Stimulated activated CD8-positive, alpha-beta memory T cell treated with anti-CD3 and anti-CD28 coated beads, Interleukin-12 subunit alpha, Interleukin-12 subunit beta, amount 100 ng/mL, for 1 hour (primary cell): Measurements from ENCODE around the gene SNTG2.

Experiments
- DNase-seq: peaks from one replicate; pipeline ENCODE4 v3.0.0-alpha.2; 2020; ENCODE audit warnings: low read depth

Gene SNTG2

DNA sequence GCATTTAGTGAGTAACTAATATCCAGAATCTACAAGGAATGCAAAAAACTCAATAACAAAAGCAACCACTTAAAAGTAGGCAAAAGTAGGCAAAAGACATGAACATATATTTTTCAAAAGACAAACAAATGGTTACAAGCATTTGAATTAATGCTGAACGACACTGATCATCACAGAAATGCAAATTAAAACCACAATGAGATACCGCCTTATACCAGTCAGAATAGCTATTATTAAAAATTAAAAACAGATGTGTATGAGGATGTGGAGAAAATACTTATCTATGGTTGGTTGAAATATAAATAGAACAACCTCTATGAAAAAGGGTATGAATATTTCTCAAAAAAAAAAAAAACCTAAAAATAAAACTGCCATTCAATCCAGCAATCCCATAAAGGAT, 51.7 kb downstream of the SNTG2 start:
- no peak for DNase-seq

DNA sequence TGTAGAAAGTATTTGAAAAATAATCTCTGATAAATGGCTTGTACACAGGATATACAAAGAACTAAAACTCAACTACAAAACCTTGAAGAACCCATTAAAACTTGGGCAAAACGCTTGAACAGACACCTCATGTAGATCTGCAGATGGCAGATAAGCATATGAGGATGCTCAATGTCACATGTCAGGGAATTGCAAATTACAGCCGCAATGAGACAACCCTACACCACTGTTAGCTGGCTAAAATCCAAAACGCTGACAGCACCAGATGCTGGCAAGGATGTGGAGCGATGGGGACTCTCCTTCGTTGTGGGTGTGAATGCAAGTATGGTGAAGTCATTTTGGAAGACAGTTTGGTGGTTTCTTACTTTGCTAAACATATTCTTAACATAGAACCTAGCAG, 53.7 kb downstream of the SNTG2 start:
- DNase-seq = no peak

DNA sequence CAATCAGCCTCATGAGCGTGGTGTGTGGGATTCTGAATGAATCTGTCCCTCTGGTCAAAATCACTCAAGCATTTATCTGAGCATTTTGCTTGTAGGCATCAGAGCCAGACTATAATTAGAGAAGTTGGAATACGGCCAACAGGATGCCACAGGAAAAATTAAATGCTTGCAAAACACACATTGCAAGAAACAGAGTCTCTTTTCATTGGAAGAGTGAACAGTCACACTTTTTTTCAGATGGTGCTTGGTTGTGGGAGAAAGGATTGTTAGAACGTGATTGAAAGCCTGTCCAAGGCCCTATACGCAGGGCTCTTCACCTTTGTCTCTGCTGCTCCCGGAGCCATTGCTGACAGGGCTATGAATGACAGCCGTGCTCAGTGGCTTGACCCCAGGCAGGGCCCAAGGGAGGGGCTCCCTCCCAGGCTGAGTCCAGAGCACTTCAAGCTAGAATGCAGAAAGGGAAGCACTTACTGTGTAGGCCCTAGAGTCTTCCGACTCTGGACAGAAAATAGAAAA, 59.8 kb downstream of the SNTG2 start:
- DNase-seq = no peak

DNA sequence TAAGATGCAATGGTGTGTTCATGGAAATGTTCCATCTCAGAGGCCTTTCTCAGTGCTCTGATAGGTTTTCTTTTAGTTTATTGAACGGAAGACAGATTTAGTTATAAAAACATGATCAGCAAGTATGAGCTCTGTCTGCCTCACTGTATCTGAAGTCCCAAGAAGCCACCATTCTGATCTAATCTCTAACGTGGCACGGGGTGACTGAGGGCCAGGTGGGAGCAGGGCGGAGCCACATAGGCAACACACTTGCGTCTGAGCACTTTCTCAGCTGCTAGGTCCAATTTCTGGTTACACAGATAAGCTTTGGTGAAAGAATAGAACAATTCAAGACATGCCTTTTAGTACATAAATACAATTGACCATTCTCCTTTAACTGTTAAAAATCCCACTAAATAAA, 60.4 kb downstream of the SNTG2 start:
- no peak for DNase-seq

DNA sequence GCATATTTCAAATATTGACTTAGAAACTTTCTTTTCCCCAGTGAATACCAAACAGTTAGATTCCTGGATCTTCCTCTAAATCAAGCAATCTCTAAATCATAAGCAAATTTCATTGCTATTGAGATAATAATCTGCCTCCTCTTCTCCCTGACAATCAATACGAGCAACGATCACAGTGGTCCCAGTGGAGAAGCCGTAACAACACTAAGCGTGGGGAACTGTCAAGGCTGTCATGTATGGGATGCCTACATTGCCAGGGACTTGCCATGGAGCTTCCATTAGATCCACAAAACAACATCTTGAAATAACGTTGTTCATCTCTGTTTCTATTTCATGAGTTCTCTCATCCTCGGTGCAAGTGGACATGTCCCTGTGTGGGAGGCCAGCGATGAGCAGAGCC, 61.3 kb downstream of the SNTG2 start:
- DNase-seq = no peak

DNA sequence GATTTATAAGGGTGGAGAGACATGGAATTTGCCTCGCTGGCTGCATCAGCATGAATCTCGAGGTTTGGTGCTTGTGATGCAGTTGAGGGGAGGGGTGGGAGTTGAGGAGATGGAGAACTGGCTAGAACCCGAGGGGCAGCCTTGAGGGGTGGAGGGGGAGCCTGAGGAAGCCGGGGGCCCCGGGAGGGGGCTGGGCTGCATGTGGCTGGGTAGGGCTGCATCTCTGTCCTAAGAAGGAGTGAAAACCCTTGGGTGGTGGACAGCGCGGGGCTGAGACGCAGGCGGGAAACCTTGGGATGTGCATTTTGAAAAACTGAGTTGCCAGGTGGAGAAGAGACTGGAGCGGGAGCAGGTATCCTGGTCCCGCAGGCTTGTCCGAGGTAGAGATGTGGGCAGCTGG, 64.2 kb downstream of the SNTG2 start:
- no peak for DNase-seq

DNA sequence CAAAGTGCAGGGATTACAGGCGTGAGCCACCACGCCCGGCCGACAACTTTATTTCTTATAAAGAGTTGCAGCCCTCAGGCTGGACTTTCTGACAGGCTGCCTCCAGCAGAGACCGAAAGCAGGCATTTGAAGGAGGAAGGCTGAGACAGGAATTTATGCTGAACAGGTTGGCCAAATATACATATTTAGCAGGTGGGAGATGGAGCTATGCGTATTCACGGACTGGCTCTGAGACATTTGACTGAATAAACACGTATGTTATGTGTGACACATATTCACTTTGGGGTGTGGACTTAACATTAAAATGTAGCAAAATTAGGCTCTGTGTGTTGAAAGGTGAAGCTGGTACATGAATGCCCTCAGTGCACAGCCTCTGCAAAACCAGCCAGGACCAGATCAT, 65.9 kb downstream of the SNTG2 start:
- DNase-seq = no peak

DNA sequence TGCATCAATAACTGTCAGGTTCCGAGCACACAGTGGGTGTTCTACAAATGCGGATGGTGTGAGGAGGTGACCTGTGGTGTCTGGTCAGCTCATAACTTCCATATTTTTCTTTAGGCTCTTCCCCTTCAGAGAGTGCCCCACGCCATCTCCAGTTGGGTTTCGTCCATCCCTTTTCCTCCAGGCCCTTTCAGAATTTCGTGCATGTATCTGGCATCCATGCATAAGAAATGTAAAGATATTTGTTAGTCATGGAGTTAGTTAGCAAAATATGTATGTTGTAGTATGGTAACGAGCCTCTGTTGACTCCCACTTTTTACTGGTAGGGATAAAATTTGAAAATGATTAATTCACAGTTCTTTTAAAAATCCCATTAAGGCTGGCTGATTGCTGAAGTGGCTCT, 67.2 kb downstream of the SNTG2 start:
- DNase-seq = no peak

DNA sequence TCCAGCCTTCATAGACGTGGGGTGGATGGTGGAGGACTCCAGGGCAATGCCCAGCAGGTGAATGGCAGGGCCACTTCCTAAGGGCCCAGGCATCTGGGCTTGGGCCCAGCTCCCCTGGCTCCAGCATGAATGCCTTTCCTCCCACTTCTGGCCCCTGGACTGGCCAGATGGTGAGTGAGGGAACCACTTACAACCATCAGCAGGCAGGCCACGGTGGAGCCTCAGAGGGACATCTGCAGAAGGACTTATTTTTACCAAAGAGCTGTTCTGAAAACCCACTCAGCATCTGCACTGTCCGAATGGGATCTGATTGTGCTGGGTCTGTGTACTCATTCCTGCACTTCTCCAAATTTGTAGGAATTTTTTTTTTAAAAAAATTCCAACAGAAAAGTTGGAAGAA, 69.6 kb downstream of the SNTG2 start:
- DNase-seq = no peak

DNA sequence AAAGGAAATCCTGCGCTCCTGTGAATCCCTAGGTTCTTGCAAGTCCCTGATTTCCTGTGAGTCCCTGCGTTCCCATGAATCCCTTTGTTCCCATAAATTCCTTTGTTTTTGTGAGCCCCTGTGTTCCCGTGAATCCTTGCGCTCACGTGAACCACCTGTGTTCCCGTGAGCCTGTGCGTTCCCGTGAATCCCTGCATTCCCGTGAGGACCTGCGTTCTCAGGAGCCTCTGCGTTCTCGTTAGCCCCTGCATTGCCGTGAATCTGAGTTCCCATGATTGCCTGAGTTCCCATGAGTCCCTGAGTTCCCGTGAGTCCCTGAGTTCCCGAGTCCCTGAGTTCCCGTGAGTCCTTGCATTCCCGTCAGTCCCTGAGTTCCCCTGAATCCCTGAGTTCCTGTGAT, 71.5 kb downstream of the SNTG2 start:
- DNase-seq = no peak

DNA sequence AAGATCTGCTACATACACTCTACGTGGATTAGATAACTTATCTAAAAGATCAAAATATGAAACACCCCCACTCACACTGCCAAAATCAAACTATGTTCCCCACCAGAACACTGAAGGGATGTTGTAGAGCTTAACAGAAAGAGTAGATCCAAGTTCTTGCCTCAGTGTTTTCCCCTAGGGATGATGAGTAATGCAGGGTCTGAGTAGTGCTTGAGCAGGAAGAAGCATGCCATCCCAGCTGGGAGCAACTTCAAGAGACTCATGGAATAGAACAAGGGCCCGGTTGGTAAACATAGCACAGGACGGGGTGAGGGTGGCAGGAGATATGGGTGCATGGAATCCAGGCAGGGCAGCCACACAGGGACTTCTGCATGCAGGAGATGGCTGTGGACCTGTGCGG, 74.3 kb downstream of the SNTG2 start:
- no peak for DNase-seq

DNA sequence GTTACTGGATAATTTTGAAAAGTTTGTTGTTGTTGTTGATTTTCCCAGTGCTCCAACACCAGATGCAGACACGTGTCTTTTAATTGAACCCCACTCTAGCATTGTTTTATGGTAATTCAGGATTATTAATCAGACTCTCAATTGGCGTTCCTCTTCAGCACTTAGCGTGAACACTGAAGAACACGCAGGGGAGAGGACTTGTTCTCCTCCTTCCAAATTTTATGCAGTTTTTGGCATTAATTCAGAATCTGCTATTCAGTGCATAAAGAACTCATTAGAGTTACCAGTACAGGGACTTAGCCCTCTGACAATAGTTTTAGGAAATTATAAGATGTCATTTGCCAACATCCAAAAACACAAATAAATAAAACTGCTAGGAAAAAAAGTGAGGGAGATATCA, 75.5 kb downstream of the SNTG2 start:
- DNase-seq = no peak

DNA sequence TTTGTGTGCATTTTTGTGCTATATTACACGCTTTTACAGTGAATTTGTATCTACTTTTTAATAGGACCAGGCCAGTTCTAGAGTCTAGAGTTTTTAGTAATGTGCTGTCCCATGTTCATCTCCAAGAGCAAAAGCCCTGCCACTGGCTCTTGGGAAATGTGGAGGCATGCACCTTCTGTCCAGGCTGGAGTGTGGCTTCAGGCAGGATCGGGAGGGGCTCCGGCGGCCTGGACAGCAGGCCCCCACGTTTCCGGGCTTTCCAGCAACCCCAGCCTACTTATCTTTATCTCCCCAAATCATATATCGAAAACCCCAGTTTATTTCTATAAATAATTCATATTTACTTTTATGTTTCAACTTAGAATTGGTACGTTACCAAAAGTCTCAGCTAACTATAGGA, 78.2 kb downstream of the SNTG2 start:
- no peak for DNase-seq

DNA sequence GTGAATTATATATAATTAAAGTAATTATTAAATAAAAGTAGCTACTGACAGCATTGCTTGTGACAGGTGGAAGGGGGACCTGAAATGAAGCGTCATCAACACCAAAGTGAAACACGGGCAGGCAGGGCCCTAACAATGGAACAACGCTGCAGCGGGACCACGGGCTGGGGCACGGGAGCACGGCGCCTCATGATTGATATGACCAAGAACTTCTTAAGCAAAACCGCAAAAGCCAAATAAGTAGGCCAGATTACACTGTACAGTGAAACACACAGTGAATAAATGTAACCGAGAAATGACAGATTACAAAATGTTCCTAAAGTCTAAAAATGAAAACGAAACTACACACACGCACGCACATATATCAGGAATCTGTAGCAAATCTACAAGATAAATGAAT, 81.4 kb downstream of the SNTG2 start:
- no peak for DNase-seq

DNA sequence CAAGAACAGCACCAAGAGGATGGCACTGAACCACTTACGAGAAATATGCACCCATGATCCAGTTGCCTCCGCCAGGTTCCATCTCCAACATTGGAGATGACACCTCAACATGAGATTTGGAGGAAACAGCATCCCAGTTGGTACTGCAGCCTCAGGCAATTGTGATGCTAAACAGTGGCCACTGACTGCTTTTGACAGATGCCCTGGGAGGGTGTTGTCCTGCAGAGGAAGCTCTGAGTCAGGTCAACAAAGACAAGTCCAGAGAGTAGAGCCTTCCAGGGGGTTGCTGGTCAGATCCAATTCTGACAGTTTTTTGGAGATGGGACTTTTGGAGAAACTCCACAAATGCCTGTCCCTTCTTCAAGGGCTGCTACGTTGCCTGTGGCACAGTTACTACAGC, 82.4 kb downstream of the SNTG2 start:
- DNase-seq = no peak

DNA sequence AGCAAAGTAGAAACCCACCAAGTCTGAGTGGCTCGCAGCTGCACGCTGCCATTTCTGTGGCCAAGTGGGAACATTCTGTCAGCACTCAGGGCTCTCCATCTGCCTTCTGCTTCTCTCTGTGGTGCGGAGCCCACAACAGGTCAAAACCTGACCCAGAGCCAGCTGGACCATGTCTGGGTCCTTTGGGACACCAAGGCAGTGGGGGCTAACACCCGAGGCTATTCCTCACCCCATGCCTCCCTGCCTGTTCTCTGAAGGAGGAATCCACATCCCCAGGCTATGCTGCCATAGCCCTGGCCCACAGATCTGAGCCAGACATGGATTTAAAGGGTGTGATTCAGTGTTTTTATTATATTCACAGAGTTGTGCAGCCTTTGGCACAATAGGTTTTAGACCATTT, 86.4 kb downstream of the SNTG2 start:
- DNase-seq = no peak

DNA sequence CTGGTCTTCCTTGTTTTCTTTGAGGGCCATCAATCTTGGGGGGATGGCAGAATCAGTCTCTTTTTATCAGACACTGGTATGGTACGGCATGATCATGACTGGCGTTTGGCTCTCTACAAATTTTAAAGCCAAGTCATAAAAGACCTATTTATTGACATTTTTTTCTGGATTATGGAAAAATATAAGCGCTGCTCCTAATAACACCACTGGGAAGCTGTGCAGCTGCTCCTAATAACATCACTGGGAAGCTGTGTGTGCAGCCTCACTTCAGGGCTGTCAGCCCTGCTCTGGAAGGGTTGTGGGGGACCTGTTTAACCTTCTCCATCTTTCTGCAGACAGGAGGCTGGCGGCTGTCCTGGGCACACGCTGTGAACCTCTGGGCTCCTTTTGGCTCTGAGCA, 88.9 kb downstream of the SNTG2 start:
- no peak for DNase-seq

DNA sequence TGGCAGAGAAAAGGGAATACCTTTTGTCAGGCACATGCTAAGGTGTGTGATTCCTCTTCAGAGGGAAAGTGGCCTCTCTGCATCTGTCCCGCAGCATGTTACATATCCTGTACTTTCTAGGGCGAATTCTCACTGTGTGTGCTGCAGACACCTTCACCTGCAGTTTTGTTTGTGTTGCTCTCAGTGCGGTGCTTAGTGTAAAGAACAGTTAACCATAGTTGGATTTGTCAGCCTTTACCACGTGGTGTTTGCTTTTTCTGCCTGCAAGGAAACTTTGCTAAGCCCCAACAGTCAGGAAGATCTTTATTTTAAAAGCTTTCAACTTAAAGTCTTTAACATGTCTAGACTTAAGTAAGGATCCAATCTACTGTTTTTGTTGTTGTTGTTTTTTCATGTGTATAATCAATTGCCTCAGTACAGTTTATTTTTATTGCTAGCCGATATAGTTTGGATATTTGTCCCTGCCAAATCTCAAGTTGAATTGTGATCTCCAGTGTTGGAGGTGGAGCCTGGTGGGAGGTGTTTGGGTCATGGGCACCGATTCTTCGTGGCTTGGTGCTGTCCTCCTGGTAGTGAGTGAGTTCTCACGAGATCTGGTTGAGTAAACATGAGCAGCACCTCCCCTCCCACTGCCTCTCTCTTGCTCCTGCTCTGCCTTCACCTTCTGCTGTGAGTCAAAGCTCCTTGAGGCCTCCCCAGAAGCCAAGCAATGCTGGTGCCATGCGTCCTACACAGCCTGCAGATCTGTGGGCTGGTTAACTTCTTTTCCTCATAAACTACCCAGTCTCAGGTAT, 90.6 kb downstream of the SNTG2 start:
- no peak for DNase-seq

DNA sequence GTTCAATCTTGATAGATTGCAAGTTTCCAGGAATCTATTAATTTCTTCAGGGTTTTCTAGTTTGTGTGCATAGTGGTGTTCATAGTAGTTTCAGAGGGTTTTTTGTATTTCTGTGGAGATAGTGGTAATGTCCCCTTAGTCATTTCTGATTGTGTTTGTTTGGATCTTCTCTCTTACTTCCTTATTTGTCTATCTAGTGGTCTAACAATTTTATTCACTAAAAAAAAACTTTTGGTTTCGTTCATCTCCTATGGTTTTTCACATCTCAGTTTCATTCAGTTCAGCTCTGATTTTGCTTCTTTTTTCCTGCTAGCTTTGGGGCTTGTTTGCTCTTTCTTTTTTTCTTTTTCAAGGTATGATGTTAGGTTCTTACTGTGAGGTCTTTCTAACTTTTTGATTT, 94.5 kb downstream of the SNTG2 start:
- no peak for DNase-seq

DNA sequence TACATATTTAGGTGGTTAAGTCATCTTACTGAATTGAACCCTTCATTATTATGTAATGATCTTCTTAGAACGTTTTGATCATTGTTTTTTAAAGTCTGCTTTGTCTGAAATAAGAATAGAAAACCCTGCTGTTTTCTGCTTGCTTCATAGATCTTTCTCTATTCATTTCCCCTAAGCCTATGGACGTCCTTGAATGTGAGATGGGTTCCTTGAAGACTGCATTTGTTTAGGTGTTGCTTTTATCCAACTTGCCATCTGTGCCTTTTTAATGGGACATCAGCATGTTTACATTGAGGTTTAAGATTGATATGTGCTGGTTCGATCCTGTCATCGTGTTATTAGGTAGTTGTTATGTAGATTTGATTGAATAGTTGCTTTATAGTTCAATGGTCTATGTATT, 95.4 kb downstream of the SNTG2 start:
- DNase-seq = no peak

DNA sequence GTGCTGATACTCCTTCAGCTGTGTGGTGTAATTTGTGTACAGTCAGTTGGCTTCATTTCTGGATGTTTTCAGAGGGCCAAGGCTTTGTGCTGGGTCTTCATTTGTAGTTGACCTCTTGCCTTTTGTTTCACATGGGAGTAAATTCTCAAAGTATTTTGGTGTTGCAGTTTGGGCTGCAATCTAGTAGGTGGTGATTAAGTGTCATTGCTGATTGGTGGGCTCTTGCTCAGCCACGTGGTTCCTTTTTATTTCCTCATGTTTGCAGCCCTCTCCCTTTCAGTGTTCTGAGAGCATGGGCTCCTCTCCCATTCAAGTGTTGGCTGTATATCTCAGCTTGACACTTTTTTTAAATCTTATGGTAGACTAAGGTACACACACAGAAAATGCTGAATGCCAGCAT, 96.8 kb downstream of the SNTG2 start:
- DNase-seq = no peak

DNA sequence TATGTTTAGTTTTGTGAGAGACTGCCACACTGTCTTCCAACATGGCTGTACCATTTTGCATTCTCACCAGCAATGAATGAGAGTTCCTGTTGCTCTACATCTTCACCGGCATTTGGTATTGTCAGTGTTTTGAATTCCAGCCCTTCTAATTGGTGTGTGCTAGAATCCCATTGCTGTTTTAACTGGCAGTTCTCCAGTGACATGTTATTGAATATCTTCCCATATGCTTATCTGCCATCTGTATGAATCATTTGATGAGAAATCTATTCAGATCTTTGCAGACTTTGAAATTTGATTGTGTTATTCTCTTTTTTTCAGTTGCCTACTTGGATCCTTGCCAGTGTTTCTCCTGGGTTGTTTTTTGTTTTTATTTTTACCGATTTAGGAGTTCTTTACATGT, 99.0 kb downstream of the SNTG2 start:
- DNase-seq = no peak

DNA sequence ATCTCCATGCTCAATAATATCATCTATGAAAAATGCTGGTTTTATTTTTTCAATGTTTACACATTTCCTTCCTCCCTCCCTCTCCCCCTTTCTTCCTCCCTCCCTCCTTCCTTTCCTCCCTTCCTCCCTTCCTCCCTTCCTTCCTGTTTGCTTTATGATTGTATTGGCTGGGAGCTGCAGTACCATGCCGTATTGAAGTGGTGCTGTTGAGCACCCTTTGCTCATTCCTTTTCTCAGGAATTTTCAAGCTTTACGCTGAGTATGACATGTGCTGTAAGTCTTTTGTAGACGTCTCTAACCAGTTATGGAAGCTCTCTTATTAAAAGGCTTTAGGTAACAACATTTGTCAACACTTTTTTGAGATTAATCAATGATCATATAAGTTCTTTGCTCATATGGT, 100.4 kb downstream of the SNTG2 start:
- DNase-seq = no peak

DNA sequence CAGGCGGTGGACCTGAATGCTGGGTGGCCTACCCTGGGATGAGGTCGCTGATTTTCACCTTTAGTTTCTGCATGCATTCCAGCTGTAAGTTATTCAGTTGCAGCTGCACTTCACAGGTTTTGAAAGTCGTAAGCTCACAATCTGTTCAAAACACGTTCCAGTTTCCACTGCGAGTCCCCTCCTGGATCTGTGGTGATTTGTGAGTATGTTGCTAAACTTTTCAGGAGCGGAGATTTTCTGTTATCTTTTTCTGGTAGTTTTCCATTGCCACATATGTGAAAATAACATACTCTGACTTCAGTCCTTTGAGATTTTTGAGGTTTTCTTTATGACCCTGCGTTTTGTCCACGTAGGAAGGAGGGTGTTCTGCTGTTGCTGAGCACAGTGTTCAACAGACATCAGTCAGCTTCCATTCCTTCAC, 102.1 kb downstream of the SNTG2 start:
- DNase-seq = no peak
